Activated B cell treated with CpG ODN at 0.5 μM for 24 hours (primary cell): ENCODE results near the gene KLF11. TPM values are rescaled to one million over a fixed set of nuclear protein-coding genes. Genes with fewer than 3 reads are reported as not detected.

Experiments used
- ATAC-seq: fragments of 200-7000 bp; cut with Tn5 transposase; one replicate; pipeline ENCODE4 v1.10.0; 2021; ENCODE audit warnings: low read depth, mild to moderate bottlenecking, moderate library complexity
- CTCF ChIA-PET: fragments of 350-600 bp; sonication (Branson Sonifier 250); formaldehyde crosslinking; loops from one replicate; lab custom pipeline; 2021; ENCODE audit warnings: antibody characterized with exemption; lab: Charles Lee
- POLR2A ChIA-PET: fragments of 350-600 bp; sonication (Branson Sonifier 250); formaldehyde crosslinking; loops from one replicate; lab custom pipeline; 2021; ENCODE audit warnings: antibody characterized with exemption; lab: Charles Lee
- DNase-seq: peaks from one replicate; pipeline ENCODE4 v3.0.0; 2022
- H3K27ac Mint-ChIP-seq: one replicate; pipeline ENCODE4 v1.8.0; 2020; ENCODE audit warnings: mixed read lengths
- H3K27me3 Mint-ChIP-seq: one replicate; pipeline ENCODE4 v1.8.0; 2021; ENCODE audit warnings: mixed read lengths
- H3K36me3 Mint-ChIP-seq: one replicate; pipeline ENCODE4 v1.8.0; 2021; ENCODE audit warnings: low read depth, mixed read lengths
- H3K4me1 Mint-ChIP-seq: one replicate; pipeline ENCODE4 v1.8.0; 2021; ENCODE audit warnings: mixed read lengths
- H3K4me3 Mint-ChIP-seq: one replicate; pipeline ENCODE4 v1.8.0; 2020; ENCODE audit warnings: mild to moderate bottlenecking, mixed read lengths
- H3K9me3 Mint-ChIP-seq: one replicate; pipeline ENCODE4 v1.8.0; 2020; ENCODE audit warnings: mixed read lengths
- CTCF ChIP-seq: fragments of 200-600 bp; IDR thresholded peaks from one replicate; pipeline ENCODE4 v1.8.0; 2022; ENCODE audit warnings: antibody characterized with exemption, mild to moderate bottlenecking
- intact Hi-C: fragments of 100-400 bp; cut with micrococcal nuclease; formaldehyde crosslinking; loops from one replicate; pipeline ENCODE4 v1.15.1; 2024
- total RNA-seq: library from RNA; stranded (reverse); gene quantifications from 2 replicates; pipeline ENCODE4 v1.2.3, GENCODE V29; 2022

KLF11 gene
- total RNA-seq, 1 donor from 2014 or later: 10.2 TPM

- no peak overlapping the region for H3K4me3 Mint-ChIP-seq
- no peaks in the 10 kb centered on the region for H3K9me3 Mint-ChIP-seq
- intact Hi-C loops: no loop called here
- POLR2A ChIA-PET: no interaction called here
- ATAC-seq (no peak), DNase-seq (no peak)
- no peak overlapping the region for H3K27ac Mint-ChIP-seq
- H3K27me3 Mint-ChIP-seq: no peaks in the 10 kb centered on the region
- no peak for TF ChIP-seq CTCF
- H3K36me3 Mint-ChIP-seq: no peaks in the 10 kb centered on the region
- H3K4me1 Mint-ChIP-seq: no peaks in the 10 kb centered on the region
- CTCF ChIA-PET: no interaction called here
Measured at GRCh38 chr2:9998916-9999654, 44.3 kb upstream of the KLF11 start.

- Mint-ChIP-seq H3K36me3 (no peaks in the 10 kb centered on the region), H3K27ac (no peak overlapping the region), H3K4me1 (no peaks in the 10 kb centered on the region), H3K27me3 (no peaks in the 10 kb centered on the region), H3K4me3 (no peak overlapping the region), H3K9me3 (no peaks in the 10 kb centered on the region)
- no peak for TF ChIP-seq CTCF
- ChIA-PET POLR2A (no interaction called here), CTCF (no interaction called here)
- intact Hi-C loops: no loop called here
- ATAC-seq (no peak), DNase-seq (no peak)
Measured at GRCh38 chr2:9999693-10000092, 43.7 kb upstream of the KLF11 start.

- Mint-ChIP-seq H3K9me3 (no peaks in the 10 kb centered on the region), H3K4me1 (no peaks in the 10 kb centered on the region), H3K27ac (no peak overlapping the region), H3K27me3 (no peaks in the 10 kb centered on the region), H3K4me3 (no peak overlapping the region), H3K36me3 (no peaks in the 10 kb centered on the region)
- no peak for ATAC-seq
- TF ChIP-seq CTCF: no peak
- DNase-seq: no peak
- ChIA-PET POLR2A (no interaction called here), CTCF (no interaction called here)
- intact Hi-C loops: no loop called here
Measured at GRCh38 chr2:10000541-10000940, 42.8 kb upstream of the KLF11 start.

GRCh38 chr2:10001586-10001985 is 41.8 kb upstream of the KLF11 start:
- no peak for DNase-seq
- no peaks in the 10 kb centered on the region for H3K36me3 Mint-ChIP-seq
- TF ChIP-seq CTCF: no peak
- H3K4me3 Mint-ChIP-seq: no peak overlapping the region
- ATAC-seq: no peak
- H3K4me1 Mint-ChIP-seq: no peaks in the 10 kb centered on the region
- ChIA-PET POLR2A (no interaction called here), CTCF (no interaction called here)
- intact Hi-C loops: no loop called here
- H3K27ac Mint-ChIP-seq: no peak overlapping the region
- H3K27me3 Mint-ChIP-seq: no peaks in the 10 kb centered on the region
- H3K9me3 Mint-ChIP-seq: no peaks in the 10 kb centered on the region

GRCh38 chr2:10002109-10002508 is 41.2 kb upstream of the KLF11 start:
- Mint-ChIP-seq H3K36me3 (no peaks in the 10 kb centered on the region), H3K27me3 (no peaks in the 10 kb centered on the region), H3K9me3 (no peaks in the 10 kb centered on the region), H3K27ac (no peak overlapping the region), H3K4me3 (no peak overlapping the region), H3K4me1 (no peaks in the 10 kb centered on the region)
- intact Hi-C loops: no loop called here
- ATAC-seq (no peak), DNase-seq (no peak)
- ChIA-PET POLR2A (no interaction called here), CTCF (no interaction called here)
- no peak for TF ChIP-seq CTCF
